Measurements from ENCODE around the gene PLA2G5.

Gene PLA2G5

DNA sequence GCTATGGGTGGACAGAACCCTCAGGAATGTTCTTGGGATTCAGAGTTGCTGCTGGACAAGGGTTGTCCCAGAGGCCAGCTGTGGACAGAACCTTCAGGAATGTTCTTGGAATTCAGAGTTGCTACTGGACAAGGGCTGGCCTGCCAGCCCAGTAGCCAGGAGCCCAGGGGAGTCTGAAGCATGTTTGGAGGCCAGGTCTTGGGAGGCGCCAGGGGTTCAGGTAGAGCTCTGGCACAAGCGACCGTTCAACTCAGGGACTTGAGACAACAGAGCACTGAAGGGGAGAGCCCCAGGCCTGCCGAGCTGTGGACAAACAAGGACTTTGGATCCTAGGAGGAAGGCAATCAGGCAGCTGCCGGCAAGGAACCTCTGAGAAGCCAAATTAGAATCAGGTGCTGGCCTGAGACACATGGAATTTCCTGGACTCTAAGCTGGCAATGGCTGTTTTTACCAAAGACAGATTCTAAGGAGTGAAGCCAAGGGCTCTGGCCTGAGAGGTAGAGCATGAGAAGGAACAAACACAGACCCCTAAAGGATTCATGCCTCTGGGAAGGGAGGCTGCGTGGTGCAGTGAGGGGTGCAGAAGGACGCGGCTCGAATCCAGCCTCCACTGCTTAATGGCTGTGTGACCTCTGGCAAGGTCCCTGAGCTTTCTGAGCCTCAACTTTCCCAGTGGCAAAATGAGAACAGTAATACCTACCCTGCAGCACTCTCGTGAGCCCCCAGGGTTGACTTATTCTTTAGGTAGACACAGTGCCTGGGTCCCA, 13.4 kb downstream of the PLA2G5 start:
- Histone ChIP-seq H3K36me3 (ENCODE audit: control insufficient read depth, low read length) (no peaks in the 10 kb centered on the region), H3K79me2 (ENCODE audit: control insufficient read depth, low read length) (no peaks in the 10 kb centered on the region), H3K27ac (ENCODE audit: low read depth, low read length) (no peak overlapping the region), H3K4me2 (ENCODE audit: low read length) (no peak overlapping the region), H4K20me1 (ENCODE audit: control insufficient read depth, insufficient read depth, low read depth, low read length) (no peaks in the 10 kb centered on the region), H3K4me1 (ENCODE audit: control insufficient read depth, low read length) (0 out of 2 replicates have a peak, but pooled peaks cover 5% of the 10 kb centered on the region), H3K9me2 (replicated peaks; ENCODE audit: control insufficient read depth, low read length) (no peaks in the 10 kb centered on the region), H3F3A (ENCODE audit: control insufficient read depth, insufficient read depth) (no peaks in the 10 kb centered on the region), H3K4me3 (ENCODE audit: low read length) (no peak overlapping the region), H3K27me3 (ENCODE audit: control insufficient read depth, low read length) (peaks cover 16% of the 10 kb centered on the region), H3K9me3 (ENCODE audit: control insufficient read depth, insufficient read depth, low read length) (no peaks in the 10 kb centered on the region)
- TF ChIP-seq EZH2phosphoT487 (IDR thresholded peaks at IDR 0.05; ENCODE audit: borderline replicate concordance, low read length) (no peak), CTCF (IDR thresholded peaks at IDR 0.05; ENCODE audit: low read depth, low read length, poor library complexity, severe bottlenecking) (no peak)

DNA sequence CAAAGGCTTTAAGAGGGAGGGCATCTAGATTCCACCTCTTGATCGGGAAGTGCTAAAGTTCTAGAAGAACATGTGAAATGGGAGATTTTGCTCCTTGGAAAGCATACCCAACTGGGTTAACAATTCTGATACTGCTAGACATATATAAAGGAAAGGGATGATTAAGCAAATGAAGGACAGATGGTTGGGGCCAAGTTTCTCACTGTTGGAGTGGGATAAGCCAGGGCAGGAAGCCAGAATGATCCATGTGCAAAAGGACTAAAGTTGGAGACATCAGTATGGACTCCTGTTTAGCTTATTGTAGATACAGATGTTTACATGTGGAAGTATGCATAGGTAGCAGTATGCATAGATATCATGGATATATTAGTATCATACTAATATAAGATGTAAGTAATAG, 16.8 kb downstream of the PLA2G5 start:
- H4K20me1 ChIP-seq (ENCODE audit: control insufficient read depth, insufficient read depth, low read depth, low read length): no peaks in the 10 kb centered on the region
- H3K27me3 ChIP-seq (ENCODE audit: control insufficient read depth, low read length): peaks cover 5% of the 10 kb centered on the region; the same call in 1 of the 2 replicates
- H3K9me3 ChIP-seq (ENCODE audit: control insufficient read depth, insufficient read depth, low read length): no peaks in the 10 kb centered on the region
- no peaks in the 10 kb centered on the region for H3K79me2 ChIP-seq (ENCODE audit: control insufficient read depth, low read length)
- no peaks in the 10 kb centered on the region for H3K9me2 ChIP-seq (replicated peaks; ENCODE audit: control insufficient read depth, low read length)
- H3K4me3 ChIP-seq (ENCODE audit: low read length): no peak overlapping the region
- H3F3A ChIP-seq (ENCODE audit: control insufficient read depth, insufficient read depth): no peaks in the 10 kb centered on the region
- no peak overlapping the region for H3K4me2 ChIP-seq (ENCODE audit: low read length)
- H3K4me1 ChIP-seq (ENCODE audit: control insufficient read depth, low read length): no peaks in the 10 kb centered on the region
- TF ChIP-seq CTCF (IDR thresholded peaks at IDR 0.05; ENCODE audit: low read depth, low read length, poor library complexity, severe bottlenecking) (no peak), EZH2phosphoT487 (IDR thresholded peaks at IDR 0.05; ENCODE audit: borderline replicate concordance, low read length) (no peak)
- H3K36me3 ChIP-seq (ENCODE audit: control insufficient read depth, low read length): no peaks in the 10 kb centered on the region
- no peak overlapping the region for H3K27ac ChIP-seq (ENCODE audit: low read depth, low read length)

- Histone ChIP-seq H3K9me2 (replicated peaks; ENCODE audit: control insufficient read depth, low read length) (no peaks in the 10 kb centered on the region), H3K4me2 (ENCODE audit: low read length) (no peak overlapping the region), H3K79me2 (ENCODE audit: control insufficient read depth, low read length) (no peaks in the 10 kb centered on the region), H3F3A (ENCODE audit: control insufficient read depth, insufficient read depth) (no peaks in the 10 kb centered on the region), H3K4me3 (ENCODE audit: low read length) (no peak overlapping the region), H4K20me1 (ENCODE audit: control insufficient read depth, insufficient read depth, low read depth, low read length) (no peaks in the 10 kb centered on the region), H3K4me1 (ENCODE audit: control insufficient read depth, low read length) (no peaks in the 10 kb centered on the region), H3K27ac (ENCODE audit: low read depth, low read length) (no peak overlapping the region), H3K27me3 (ENCODE audit: control insufficient read depth, low read length) (0 out of 2 replicates have a peak, but pooled peaks cover 5% of the 10 kb centered on the region), H3K9me3 (ENCODE audit: control insufficient read depth, insufficient read depth, low read length) (no peaks in the 10 kb centered on the region), H3K36me3 (ENCODE audit: control insufficient read depth, low read length) (no peaks in the 10 kb centered on the region)
- no peak for TF ChIP-seq EZH2phosphoT487 (IDR thresholded peaks at IDR 0.05; ENCODE audit: borderline replicate concordance, low read length)
- TF ChIP-seq CTCF (IDR thresholded peaks at IDR 0.05; ENCODE audit: low read depth, low read length, poor library complexity, severe bottlenecking): peak; percentile 57
Observed at GRCh38 chr1:20087668-20088067, 17.7 kb downstream of the PLA2G5 start.
